ENCODE data around the gene CNPY1. TPM values are rescaled to one million over a fixed set of nuclear protein-coding genes. Genes with fewer than 3 reads are reported as not detected.

CNPY1 gene
- total RNA-seq, 1 donor from 2014 or later: not detected

DNA sequence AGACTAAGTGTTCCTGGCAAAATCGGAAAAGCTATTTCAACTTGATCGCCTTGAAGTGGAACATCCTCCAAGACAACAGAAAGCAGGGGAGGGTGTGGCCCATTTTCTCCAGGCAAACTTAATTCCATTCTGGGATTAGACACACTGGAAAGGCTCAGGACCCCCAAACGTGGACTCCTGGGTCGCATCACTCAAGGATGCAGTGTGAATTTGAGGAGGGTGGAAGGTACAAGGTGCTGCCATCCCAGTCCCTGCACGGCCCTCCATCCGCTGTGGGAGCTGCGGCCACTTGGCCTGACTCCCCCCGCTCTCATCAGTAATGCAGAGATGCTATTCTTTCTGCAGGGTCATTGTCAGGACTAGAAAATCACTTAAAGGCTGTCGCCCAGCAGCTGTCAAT, 2.4 kb downstream of the CNPY1 start:
- no peaks in the 10 kb centered on the region for H3K4me1 ChIP-seq
- no peak for DNase-seq
- no peak overlapping the region for H3K27ac ChIP-seq (replicated peaks)
- no peaks in the 10 kb centered on the region for H3K9me3 ChIP-seq (replicated peaks)
- H3K36me3 ChIP-seq: no peaks in the 10 kb centered on the region
- H3K27me3 ChIP-seq (ENCODE audit: low read depth): peaks cover 100% of the 10 kb centered on the region
- H3K4me3 ChIP-seq: no peak overlapping the region
- intact Hi-C loops (cut with micrococcal nuclease): no loop called here
- TF ChIP-seq, protein P1, sequence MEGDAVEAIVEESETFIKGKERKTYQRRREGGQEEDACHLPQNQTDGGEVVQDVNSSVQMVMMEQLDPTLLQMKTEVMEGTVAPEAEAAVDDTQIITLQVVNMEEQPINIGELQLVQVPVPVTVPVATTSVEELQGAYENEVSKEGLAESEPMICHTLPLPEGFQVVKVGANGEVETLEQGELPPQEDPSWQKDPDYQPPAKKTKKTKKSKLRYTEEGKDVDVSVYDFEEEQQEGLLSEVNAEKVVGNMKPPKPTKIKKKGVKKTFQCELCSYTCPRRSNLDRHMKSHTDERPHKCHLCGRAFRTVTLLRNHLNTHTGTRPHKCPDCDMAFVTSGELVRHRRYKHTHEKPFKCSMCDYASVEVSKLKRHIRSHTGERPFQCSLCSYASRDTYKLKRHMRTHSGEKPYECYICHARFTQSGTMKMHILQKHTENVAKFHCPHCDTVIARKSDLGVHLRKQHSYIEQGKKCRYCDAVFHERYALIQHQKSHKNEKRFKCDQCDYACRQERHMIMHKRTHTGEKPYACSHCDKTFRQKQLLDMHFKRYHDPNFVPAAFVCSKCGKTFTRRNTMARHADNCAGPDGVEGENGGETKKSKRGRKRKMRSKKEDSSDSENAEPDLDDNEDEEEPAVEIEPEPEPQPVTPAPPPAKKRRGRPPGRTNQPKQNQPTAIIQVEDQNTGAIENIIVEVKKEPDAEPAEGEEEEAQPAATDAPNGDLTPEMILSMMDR (IDR thresholded peaks at IDR 0.05; ENCODE audit: borderline replicate concordance): no peak

DNA sequence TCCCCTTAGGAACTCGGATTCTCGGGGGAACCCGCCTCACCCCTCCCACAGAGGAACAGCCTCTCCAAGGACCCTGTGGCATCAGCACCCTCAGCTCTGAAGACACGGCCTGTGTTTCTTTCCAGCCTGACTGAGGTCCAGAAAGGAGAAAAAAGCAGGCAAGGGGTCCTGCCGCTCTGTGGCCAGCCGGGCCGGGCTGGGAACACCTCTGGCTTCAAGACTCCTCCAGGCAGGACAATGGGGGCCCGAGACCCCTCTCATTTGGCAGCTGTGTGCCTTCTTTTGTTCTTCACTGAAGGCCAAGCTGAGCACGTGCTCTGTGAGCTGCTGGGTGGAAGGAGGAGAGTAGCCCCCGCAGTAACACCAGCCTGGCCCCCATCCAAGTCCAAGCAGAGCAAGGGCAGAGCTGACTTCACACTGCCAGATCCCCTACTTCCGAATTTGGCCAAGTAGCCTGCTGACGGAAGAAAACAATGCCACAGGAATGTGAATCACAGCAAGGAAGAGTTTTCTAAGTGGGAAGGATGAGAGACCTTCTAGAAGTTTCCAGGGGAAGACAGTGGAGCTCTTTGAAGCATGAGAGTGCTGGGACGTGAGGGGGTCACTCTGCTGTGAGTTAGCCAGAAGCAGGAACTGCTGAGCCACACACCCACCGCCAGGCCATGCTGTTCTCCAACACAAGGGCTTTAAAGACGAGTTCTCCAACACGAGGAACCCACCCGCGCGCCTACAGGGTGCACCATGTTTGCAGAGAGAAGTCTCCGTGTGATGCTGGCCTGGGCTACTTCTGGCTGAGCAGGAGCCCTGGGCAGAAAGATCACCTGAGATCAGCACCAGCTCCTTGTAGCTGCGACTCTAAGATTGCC, 3.1 kb downstream of the CNPY1 start:
- H3K27me3 ChIP-seq (ENCODE audit: low read depth): peaks cover 100% of the 10 kb centered on the region

DNA sequence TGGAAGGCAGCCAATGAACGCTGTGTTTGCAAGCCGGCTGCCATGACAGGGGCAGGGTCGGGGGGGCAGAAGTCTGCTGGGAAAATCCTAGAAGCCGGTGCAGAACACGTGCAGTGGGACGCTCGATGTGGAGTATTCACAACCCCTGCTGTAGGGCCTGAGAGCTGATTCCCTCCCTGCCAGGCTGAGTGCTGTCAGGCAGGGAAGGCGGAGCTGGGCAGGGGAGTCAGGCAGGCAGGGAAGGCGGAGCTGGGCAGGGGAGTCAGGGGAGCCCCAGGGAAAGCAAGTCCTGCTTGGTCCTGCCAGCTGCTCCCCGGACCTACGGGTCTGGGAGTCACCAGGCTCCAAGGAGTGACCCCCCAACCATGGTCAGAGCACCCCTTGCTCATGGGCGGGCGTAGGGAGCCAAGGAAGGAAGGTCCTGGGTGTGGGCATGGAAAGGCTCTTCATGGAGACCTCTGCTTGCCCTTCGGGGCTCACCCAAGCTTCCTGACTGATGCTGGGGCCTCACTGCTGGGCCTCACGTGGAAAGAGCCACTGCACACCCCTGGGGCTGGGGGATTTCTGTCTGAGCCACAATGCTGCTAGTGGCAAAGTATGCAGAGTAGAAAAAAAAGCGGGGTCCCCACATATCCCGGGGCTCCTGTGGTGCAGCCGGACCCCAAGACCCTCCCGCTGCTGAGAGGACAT, 4.2 kb downstream of the CNPY1 start:
- DNase-seq: no peak
- Histone ChIP-seq H3K36me3 (no peaks in the 10 kb centered on the region), H3K9me3 (replicated peaks) (no peaks in the 10 kb centered on the region), H3K4me3 (no peak overlapping the region), H3K27ac (replicated peaks) (no peak overlapping the region), H3K27me3 (ENCODE audit: low read depth) (peaks cover 100% of the 10 kb centered on the region), H3K4me1 (no peaks in the 10 kb centered on the region)
- TF ChIP-seq, protein P1 (IDR thresholded peaks at IDR 0.05; ENCODE audit: borderline replicate concordance): no peak
- intact Hi-C loops (cut with micrococcal nuclease): no loop called here

More for the DNA sequence above, 3.1 kb downstream of the CNPY1 start:
- Histone ChIP-seq H3K4me1 (no peaks in the 10 kb centered on the region), H3K4me3 (no peak overlapping the region), H3K27ac (replicated peaks) (no peak overlapping the region), H3K9me3 (replicated peaks) (no peaks in the 10 kb centered on the region), H3K36me3 (no peaks in the 10 kb centered on the region)
- intact Hi-C loops (cut with micrococcal nuclease): no loop called here
- DNase-seq: no peak
- TF ChIP-seq, protein P1 (IDR thresholded peaks at IDR 0.05; ENCODE audit: borderline replicate concordance): no peak

DNA sequence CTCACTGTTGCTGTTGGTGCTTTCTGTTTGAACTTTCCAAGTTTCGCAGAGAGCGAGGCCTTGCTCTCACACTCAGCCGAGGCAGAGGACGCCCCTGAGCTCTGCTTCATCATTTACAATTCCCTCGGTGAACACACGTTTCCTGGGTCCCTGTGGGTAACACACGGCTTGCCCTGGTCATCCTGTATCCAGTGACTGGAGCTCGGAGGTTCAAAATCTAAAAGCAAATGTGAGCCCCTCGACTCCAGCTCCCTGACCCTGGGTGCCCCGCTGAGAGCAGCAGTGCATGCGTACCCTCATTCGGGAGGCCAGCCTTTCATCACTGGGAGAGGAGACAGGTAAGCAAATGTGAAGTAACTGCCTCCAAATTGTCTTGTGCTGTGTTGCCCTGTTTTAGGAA, 5.8 kb downstream of the CNPY1 start:
- TF ChIP-seq, protein P1 (IDR thresholded peaks at IDR 0.05; ENCODE audit: borderline replicate concordance): no peak
- no peak overlapping the region for H3K27ac ChIP-seq (replicated peaks)
- no peak for DNase-seq
- no peaks in the 10 kb centered on the region for H3K4me1 ChIP-seq
- intact Hi-C loops (cut with micrococcal nuclease): no loop called here
- peaks cover 100% of the 10 kb centered on the region for H3K27me3 ChIP-seq (ENCODE audit: low read depth)
- H3K4me3 ChIP-seq: no peak overlapping the region
- H3K36me3 ChIP-seq: no peaks in the 10 kb centered on the region
- H3K9me3 ChIP-seq (replicated peaks): no peaks in the 10 kb centered on the region

DNA sequence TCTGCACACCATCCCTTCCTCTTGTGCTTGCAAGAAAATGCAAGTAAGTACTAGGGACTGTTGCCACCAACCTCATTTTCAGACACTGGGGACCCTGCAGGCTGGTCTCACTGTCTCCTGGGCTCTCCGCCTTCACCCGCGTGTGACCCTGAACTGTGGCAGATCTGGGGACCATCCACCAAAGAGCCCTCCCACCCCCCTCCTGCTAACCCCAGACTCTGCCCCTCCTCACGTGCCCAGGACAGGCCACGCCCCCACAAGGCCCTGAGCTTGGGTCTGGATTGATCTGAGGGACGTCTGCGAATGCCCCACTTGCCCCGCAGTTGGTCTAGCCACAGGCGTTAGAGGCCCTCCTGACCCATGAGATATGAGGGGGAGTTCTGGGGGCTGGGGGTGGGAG, 8.1 kb downstream of the CNPY1 start:
- Histone ChIP-seq H3K4me3 (no peak overlapping the region), H3K27ac (replicated peaks) (no peak overlapping the region), H3K27me3 (ENCODE audit: low read depth) (peaks cover 100% of the 10 kb centered on the region), H3K9me3 (replicated peaks) (no peaks in the 10 kb centered on the region), H3K4me1 (peaks cover 5% of the 10 kb centered on the region), H3K36me3 (no peaks in the 10 kb centered on the region)
- intact Hi-C loops (cut with micrococcal nuclease): no loop called here
- TF ChIP-seq, protein P1 (IDR thresholded peaks at IDR 0.05; ENCODE audit: borderline replicate concordance): no peak
- DNase-seq: no peak

Measured in left ventricle myocardium inferior (tissue), 1 donor.